ENCODE results near the gene PSG11.
"Not testable (repeated sequence)": the region's sequence is repeated elsewhere in the genome, so short reads cannot be mapped to it uniquely, and the experiment has no call there.

GRCh38 chr19:43060254-43060653, 34.0 kb upstream of the PSG11 start:
- not testable (repeated sequence) for TF ChIP-seq POLR2AphosphoS5 (IDR thresholded peaks at IDR 0.05; ENCODE audit: low read depth, low read length); CTCF (IDR thresholded peaks at IDR 0.05); EP300 (IDR thresholded peaks at IDR 0.05; ENCODE audit: borderline replicate concordance in 1 of 2, low read depth in 1 of 2, low read length in 1 of 2); YY1 (IDR thresholded peaks at IDR 0.05; ENCODE audit: low read depth); RAD21 (IDR thresholded peaks at IDR 0.05; ENCODE audit: low read length); MXI1 (IDR thresholded peaks at IDR 0.05; ENCODE audit: low read depth, low read length); SMC3 (IDR thresholded peaks at IDR 0.05; ENCODE audit: low read depth, low read length); TAF1 (IDR thresholded peaks at IDR 0.05; ENCODE audit: borderline replicate concordance, low read depth, low read length); RFX5 (IDR thresholded peaks at IDR 0.05; ENCODE audit: low read length); EZH2phosphoT487 (IDR thresholded peaks at IDR 0.05; ENCODE audit: borderline replicate concordance, low read depth); FOXM1 (IDR thresholded peaks at IDR 0.05; ENCODE audit: low read depth); USF2 (IDR thresholded peaks at IDR 0.05; ENCODE audit: borderline replicate concordance, low read depth, low read length); CHD2 (IDR thresholded peaks at IDR 0.05; ENCODE audit: low read length, partially characterized antibody)
- TF ChIP-seq, protein P1, sequence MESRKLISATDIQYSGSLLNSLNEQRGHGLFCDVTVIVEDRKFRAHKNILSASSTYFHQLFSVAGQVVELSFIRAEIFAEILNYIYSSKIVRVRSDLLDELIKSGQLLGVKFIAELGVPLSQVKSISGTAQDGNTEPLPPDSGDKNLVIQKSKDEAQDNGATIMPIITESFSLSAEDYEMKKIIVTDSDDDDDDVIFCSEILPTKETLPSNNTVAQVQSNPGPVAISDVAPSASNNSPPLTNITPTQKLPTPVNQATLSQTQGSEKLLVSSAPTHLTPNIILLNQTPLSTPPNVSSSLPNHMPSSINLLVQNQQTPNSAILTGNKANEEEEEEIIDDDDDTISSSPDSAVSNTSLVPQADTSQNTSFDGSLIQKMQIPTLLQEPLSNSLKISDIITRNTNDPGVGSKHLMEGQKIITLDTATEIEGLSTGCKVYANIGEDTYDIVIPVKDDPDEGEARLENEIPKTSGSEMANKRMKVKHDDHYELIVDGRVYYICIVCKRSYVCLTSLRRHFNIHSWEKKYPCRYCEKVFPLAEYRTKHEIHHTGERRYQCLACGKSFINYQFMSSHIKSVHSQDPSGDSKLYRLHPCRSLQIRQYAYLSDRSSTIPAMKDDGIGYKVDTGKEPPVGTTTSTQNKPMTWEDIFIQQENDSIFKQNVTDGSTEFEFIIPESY (IDR thresholded peaks at IDR 0.05; ENCODE audit: borderline replicate concordance, low read depth) = not testable (repeated sequence)
